K562 (cell line): ENCODE results near the gene TMIGD3. TPM values are rescaled to one million over a fixed set of nuclear protein-coding genes. Genes with fewer than 3 reads are reported as not detected.

ENCODE experiments used
- ARID1B ChIP-seq: fragments of 450-650 bp; IDR thresholded peaks from 2 replicates; pipeline ENCODE4 v1.6.1; 2016; ENCODE audit warnings: antibody characterized with exemption, mild to moderate bottlenecking, inconsistent platforms
- ATF7 ChIP-seq: fragments of 450-650 bp; IDR thresholded peaks from 2 replicates; pipeline ENCODE4 v1.7.1; 2014; ENCODE audit warnings: mild to moderate bottlenecking, moderate library complexity
- CTCF ChIP-seq, 3 experiments: IDR thresholded peaks in 2 of 3; conservative IDR thresholded peaks in 1 of 3; 2 replicates each; pipeline ENCODE4 v1.5.1; 2011 to 2012; ENCODE audit warnings: low read length in 3 of 3, mild to moderate bottlenecking in 3 of 3, control low read depth in 2 of 3, improper control_type of control experiment in 1 of 3, inconsistent platforms in 1 of 3, low read depth in 1 of 3, mixed read lengths in 1 of 3, moderate library complexity in 1 of 3; ENCODE audit not compliant: insufficient read depth in 2 of 3
- E2F6 ChIP-seq, 2 experiments: IDR thresholded peaks; 2 replicates each; pipeline ENCODE4 v1.6.1; 2011; ENCODE audit warnings: borderline replicate concordance in 1 of 2, control low read depth in 1 of 2, low read depth in 1 of 2, low read length in 1 of 2, mild to moderate bottlenecking in 1 of 2, mixed read lengths in 1 of 2, moderate library complexity in 1 of 2; ENCODE audit not compliant: insufficient read depth in 1 of 2, insufficient read length in 1 of 2, poor library complexity in 1 of 2, severe bottlenecking in 1 of 2; ENCODE audit errors: extremely low read depth in 1 of 2
- ELF2 ChIP-seq: fragments of 250-450 bp; sonication (Bioruptor Pico); IDR thresholded peaks from 2 replicates; pipeline ENCODE4 v1.5.0; 2021; ENCODE audit warnings: mild to moderate bottlenecking
- FOXP1 ChIP-seq: sonication (generic); formaldehyde crosslinking; IDR thresholded peaks from 2 replicates; pipeline ENCODE4 v1.8.0; 2022; ENCODE audit warnings: mild to moderate bottlenecking, missing genetic modification reagents
- GABPA ChIP-seq: fragments of 200-800 bp; sonication (Bioruptor generic); conservative IDR thresholded peaks from 2 replicates; pipeline ENCODE4 v1.6.1; 2016; ENCODE audit warnings: low read depth, missing genetic modification characterization, missing compliant biosample characterization
- LCOR ChIP-seq: sonication (generic); formaldehyde crosslinking; IDR thresholded peaks from 2 replicates; pipeline ENCODE4 v1.8.0; 2022; ENCODE audit warnings: mild to moderate bottlenecking, missing genetic modification reagents
- NFIC ChIP-seq: fragments of 450-650 bp; IDR thresholded peaks from 2 replicates; pipeline ENCODE4 v1.6.1; 2017; ENCODE audit warnings: mild to moderate bottlenecking, inconsistent platforms
- SMARCA5 ChIP-seq: fragments of 450-650 bp; IDR thresholded peaks from 2 replicates; pipeline ENCODE4 v1.6.1; 2016
- ZBTB1 ChIP-seq: sonication (generic); formaldehyde crosslinking; IDR thresholded peaks from 2 replicates; pipeline ENCODE4 v1.8.1; 2023; ENCODE audit warnings: missing genetic modification reagents, low read depth, mild to moderate bottlenecking, borderline replicate concordance
- ZNF764 ChIP-seq: fragments of 250-450 bp; sonication (Bioruptor Pico); IDR thresholded peaks from 2 replicates; pipeline ENCODE4 v1.4.0; 2020; ENCODE audit warnings: low read depth, mild to moderate bottlenecking, moderate library complexity
- polyA plus RNA-seq, 8 experiments: library from polyadenylated mRNA; depleted of rRNA in 4 of 8; stranded (reverse) in 5 of 8; unstranded in 3 of 8; fragments of >200 nt; fragmentation: Nextera tagmentation in 2 of 8; fragmentation: Illumina TruSeq in 1 of 8; extraction: Ambion mirVana in 2 of 8; extraction: Trizol in 1 of 8; gene quantifications; 2 replicates each; pipeline versions ENCODE4 v1.2.1 to v1.2.3, GENCODE V29; 2011 to 2014; ENCODE audit warnings: inconsistent platforms in 1 of 8, missing spikeins in 1 of 8
- total RNA-seq, 7 experiments: library from RNA; depleted of rRNA in 6 of 7; stranded (reverse); fragments of >200 nt in 6 of 7; fragmentation: Illumina TruSeq in 2 of 7; extraction: Trizol in 2 of 7; gene quantifications; 2 replicates each; pipeline versions ENCODE4 v1.2.1 to v1.2.3, GENCODE V29; 2011 to 2021; ENCODE audit warnings: low replicate concordance in 1 of 7

The TMIGD3 gene
- total and polyA plus RNA-seq, 9 of the 15 experiments (the other 6 are each of a cell fraction or from before 2014, with no cell fraction given) = 0.11 to 0.13 (median 0.11) TPM; not detected in 6

- TF ChIP-seq E2F6 (IDR thresholded peaks at IDR 0.05; ENCODE audit: borderline replicate concordance in 1 of 2, extremely low read depth in 1 of 2, insufficient read depth in 1 of 2, insufficient read length in 1 of 2, low read depth in 1 of 2, low read length in 1 of 2, poor library complexity in 1 of 2, severe bottlenecking in 1 of 2) (no peak), LCOR (CRISPR knock-in tag) (0 out of 2 replicates have a peak, but pooled peaks have one; percentile 23), ARID1B (0 out of 2 replicates have a peak, but pooled peaks have one; percentile 16), ATF7 (peak; percentile 50), GABPA (peak; percentile 55), ELF2 (0 out of 2 replicates have a peak, but pooled peaks have one; percentile 53), CTCF (IDR thresholded peaks at IDR 0.05 in 2 of 3, conservative IDR thresholded peaks at IDR 0.05 in 1 of 3; ENCODE audit: insufficient read depth in 2 of 3, low read depth in 1 of 3, low read length in 3 of 3) (peak; percentile 42 to 71 (median 62)), SMARCA5 (no peak), ZBTB1 (CRISPR knock-in tag) (no peak), NFIC (peak; percentile 63), FOXP1 (CRISPR knock-in tag) (0 out of 2 replicates have a peak, but pooled peaks have one; percentile 43), ZNF764 (CRISPR knock-in tag) (peak; percentile 86)
These were observed 12.6 kb upstream of the TMIGD3 start (continued) for GRCh38 chr1:111516005-111516535.
